Activated T-cell treated with anti-CD3 and anti-CD28 coated beads, Interleukin-2, amount 50 U/mL, for 72 hours (primary cell): Measurements from ENCODE around the gene CA5A. TPM values are rescaled to one million over a fixed set of nuclear protein-coding genes. Genes with fewer than 3 reads are reported as not detected.

ENCODE experiments used
- ATAC-seq, 2 donors: fragments of 150-1000 bp; cut with Tn5 transposase; replicated peaks in 1 of 2; 2 replicates each; pipeline ENCODE4 v1.10.0; 2021; ENCODE audit warnings: moderate library complexity in 2 of 2, mild to moderate bottlenecking in 1 of 2
- DNase-seq, 2 donors: peaks; one replicate each; pipeline ENCODE4 v3.0.0; 2021 to 2022; ENCODE audit warnings: mixed read lengths in 1 of 2
- H3K27ac Mint-ChIP-seq: one replicate; pipeline ENCODE4 v1.8.0; 2022; ENCODE audit warnings: mild to moderate bottlenecking, moderate library complexity, mixed read lengths
- H3K27me3 Mint-ChIP-seq: one replicate; pipeline ENCODE4 v1.8.0; 2022; ENCODE audit warnings: low read depth, mixed read lengths
- H3K36me3 Mint-ChIP-seq, 2 donors: one replicate each; pipeline ENCODE4 v1.8.0; 2022; ENCODE audit warnings: mixed read lengths in 2 of 2, mild to moderate bottlenecking in 1 of 2; ENCODE audit not compliant: insufficient read depth in 2 of 2
- H3K4me1 Mint-ChIP-seq: one replicate; pipeline ENCODE4 v1.8.0; 2022; ENCODE audit warnings: low read depth, mixed read lengths
- H3K4me3 Mint-ChIP-seq, 2 donors: one replicate each; pipeline ENCODE4 v1.8.0; 2022; ENCODE audit warnings: mild to moderate bottlenecking in 2 of 2, mixed read lengths in 2 of 2, moderate library complexity in 2 of 2
- H3K9me3 Mint-ChIP-seq, 2 donors: one replicate each; pipeline ENCODE4 v1.8.0; 2022; ENCODE audit warnings: mixed read lengths in 2 of 2
- total RNA-seq, 2 donors: library from RNA; stranded (reverse); gene quantifications; one replicate each; pipeline ENCODE4 v1.2.3, GENCODE V29; 2022

Gene CA5A
- total RNA-seq, 2 donors from 2014 or later = 0.22 TPM; not detected in 1

DNA sequence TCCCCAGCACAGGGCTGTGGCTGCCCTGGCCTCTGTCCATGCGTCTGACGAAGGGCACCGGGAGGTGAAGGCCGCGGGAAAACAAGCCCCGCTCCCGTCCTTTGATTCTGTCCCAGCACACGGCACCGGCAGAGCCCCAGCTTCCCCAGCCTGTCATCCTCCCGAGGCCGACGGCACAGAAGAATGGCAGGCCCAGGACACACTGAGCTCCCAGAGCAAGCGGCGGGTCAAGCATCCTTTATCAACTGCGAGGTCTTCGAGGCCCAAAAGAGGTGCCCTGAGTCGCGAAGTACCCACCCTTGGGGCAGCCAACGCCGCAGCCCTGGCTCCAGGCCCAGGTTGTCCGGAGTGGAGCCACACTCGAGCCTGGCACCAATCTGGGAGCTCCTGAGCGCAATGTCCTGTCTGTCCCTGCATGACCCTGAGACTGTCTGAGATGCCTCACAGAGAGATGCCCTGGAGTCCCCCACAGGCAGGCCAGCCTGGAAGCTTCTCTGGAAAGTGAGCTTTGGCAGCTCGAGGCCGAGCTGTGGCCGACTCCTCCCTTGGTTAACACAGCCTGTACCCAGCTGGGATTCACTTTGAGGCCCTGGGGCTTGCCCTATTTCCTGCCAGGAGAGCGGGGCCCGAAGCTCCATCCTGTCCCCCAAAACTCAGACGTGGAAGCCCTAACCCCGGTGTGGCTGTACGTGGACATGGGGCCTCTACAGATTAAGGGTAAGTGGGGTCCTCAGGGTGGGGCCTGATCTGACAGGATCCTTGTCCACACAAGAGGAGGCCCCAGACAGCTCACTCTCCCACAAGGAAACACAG is 90.3 kb downstream of the CA5A start:
- Mint-ChIP-seq H3K36me3 (peaks cover 15 to 38% of the 10 kb centered on the region in 2 donors), H3K4me1 (peaks cover 37% of the 10 kb centered on the region), H3K4me3 (no peak overlapping the region), H3K9me3 (no peaks in the 10 kb centered on the region), H3K27me3 (no peaks in the 10 kb centered on the region), H3K27ac (no peak overlapping the region)
- DNase-seq (no peak), ATAC-seq (no peak)

DNA sequence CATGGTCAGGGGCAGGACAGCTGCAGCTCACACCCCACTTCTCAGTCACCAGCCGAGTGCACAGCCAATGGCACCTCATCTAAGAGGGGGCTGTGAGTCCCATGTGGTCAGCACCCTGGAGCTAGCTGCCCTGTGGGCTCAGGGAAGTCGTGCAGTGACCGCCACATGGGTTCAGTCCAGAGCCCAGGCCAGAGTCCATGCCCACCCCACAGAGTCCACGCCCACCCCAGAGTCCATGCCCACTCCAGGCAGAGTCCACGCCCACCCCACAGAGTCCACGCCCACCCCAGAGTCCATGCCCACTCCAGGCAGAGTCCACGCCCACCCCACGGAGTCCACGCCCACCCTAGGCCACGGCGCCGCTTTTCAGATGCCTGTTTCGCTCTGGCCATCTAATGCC is 91.1 kb downstream of the CA5A start:
- no peak for DNase-seq
- ATAC-seq = peak; percentile 12 to 16
- Mint-ChIP-seq H3K4me1 (peaks cover 29% of the 10 kb centered on the region), H3K36me3 (peaks cover 10 to 31% of the 10 kb centered on the region in 2 donors), H3K27ac (no peak overlapping the region), H3K4me3 (no peak overlapping the region), H3K27me3 (no peaks in the 10 kb centered on the region), H3K9me3 (no peaks in the 10 kb centered on the region)

DNA sequence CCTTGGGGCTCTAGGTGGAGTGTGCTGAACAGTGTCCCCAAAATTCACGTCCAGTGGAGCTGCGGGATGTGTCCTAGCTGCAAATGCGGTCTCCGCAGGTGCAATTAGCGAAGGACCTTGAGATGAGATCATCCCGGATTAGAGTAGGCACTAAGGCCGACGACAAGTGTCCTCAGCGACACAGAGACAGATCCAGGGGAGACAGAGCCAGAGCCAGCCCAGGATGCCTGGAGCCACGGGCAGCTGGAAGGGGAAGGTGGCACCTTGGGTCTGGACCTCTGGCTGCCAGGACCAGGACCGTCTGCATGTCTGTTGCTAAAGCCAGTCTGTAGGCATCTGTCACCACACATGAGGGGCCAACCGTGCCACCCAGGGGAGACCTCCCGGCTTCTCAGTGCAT is 91.5 kb downstream of the CA5A start:
- H3K9me3 Mint-ChIP-seq = no peaks in the 10 kb centered on the region
- no peak overlapping the region for H3K27ac Mint-ChIP-seq
- H3K27me3 Mint-ChIP-seq = no peaks in the 10 kb centered on the region
- no peak overlapping the region for H3K4me3 Mint-ChIP-seq
- peaks cover 25% of the 10 kb centered on the region for H3K4me1 Mint-ChIP-seq
- no peak for DNase-seq
- peaks cover 8 to 29% of the 10 kb centered on the region in 2 donors for H3K36me3 Mint-ChIP-seq
- ATAC-seq = no peak

DNA sequence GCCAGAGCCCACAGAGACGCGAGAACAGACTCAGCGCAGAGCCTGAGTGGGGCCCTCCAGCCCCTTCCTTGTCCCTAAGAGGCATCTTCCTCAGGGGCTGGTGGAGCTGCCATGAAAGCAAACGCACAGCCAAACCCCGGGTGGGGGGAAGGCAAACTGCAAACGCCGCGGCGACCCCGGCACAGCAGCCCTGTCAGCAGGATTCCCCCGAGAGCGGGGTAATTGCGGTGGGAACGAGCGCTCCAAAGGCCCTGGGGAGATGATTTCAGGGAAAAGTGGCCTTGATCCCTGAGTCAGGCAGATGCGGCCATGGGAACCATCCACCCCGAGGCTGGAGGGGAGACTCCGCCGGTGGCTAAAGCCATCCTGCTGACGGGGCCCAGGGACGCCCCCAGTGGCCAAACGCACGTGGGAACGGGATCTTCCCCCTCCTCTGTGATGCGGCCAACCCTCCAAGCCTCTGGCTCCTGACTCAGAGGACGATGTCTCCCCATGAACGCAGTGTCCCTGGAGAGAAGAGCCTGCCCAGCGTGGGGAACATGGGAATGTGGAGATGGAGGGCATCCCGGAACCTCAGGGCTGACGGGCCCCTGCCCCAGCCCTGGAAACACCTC is 92.1 kb downstream of the CA5A start:
- no peaks in the 10 kb centered on the region for H3K9me3 Mint-ChIP-seq
- no peaks in the 10 kb centered on the region for H3K27me3 Mint-ChIP-seq
- no peak overlapping the region for H3K4me3 Mint-ChIP-seq
- no peak overlapping the region for H3K27ac Mint-ChIP-seq
- peaks cover 20% of the 10 kb centered on the region for H3K4me1 Mint-ChIP-seq
- peaks cover 11 to 23% of the 10 kb centered on the region in 2 donors for H3K36me3 Mint-ChIP-seq
- ATAC-seq = no peak
- no peak for DNase-seq

DNA sequence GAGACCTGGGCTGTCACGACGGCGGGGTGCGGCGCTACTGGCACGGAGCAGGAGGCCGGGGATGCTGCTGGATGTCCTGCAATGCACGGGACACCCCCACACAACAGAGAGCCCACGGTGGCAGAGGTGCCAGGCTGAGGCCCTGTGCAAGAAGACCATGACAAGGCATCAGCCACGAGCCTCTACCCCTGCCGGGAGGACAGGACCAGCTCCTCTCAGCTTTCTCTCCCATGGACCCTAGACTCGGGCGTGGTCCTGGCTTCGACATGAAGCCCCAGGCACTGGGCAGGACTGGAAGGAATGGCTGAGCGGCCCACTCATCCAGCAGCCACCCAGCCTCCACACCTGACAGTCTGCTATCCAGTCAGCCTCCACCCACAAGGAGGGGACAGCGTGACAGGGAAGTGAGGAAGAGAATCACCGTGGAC is 92.6 kb downstream of the CA5A start:
- H3K27ac Mint-ChIP-seq = no peak overlapping the region
- DNase-seq (no peak), ATAC-seq (no peak)
- peaks cover 7 to 18% of the 10 kb centered on the region in 2 donors for H3K36me3 Mint-ChIP-seq
- H3K4me1 Mint-ChIP-seq = peaks cover 16% of the 10 kb centered on the region
- H3K27me3 Mint-ChIP-seq = no peaks in the 10 kb centered on the region
- H3K9me3 Mint-ChIP-seq = no peaks in the 10 kb centered on the region
- H3K4me3 Mint-ChIP-seq = no peak overlapping the region

DNA sequence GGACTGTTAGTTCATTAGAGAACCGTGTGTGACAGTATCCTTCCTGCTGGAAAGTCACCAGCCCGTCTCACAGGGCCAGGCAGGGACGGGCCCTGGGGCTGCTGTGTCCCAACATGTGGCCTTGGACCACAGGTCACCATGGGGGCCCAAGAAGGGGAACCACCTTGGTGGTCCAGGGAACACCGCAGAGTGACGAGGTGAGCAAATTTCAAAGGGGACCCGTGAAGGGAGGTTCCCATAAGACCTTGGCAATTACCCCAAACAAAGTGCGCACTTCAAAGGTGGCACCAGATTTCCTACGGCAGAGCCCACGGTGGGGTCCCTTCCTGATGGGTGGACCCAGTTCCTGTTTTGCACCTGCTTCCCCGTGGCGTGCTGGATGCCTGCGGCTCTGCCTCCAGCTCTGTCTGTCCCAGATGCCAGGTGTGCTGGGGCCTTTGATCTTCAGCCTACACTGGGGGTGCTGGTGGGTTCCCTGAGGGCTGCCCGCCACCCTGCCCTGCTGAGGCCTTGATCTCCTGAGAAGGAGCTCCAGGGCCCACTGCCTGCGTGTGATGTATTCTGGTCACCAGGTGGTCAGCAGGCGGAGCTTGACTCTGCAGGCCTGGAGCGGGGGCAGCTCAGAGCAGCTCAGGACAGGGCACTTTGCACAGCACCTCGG is 94.0 kb downstream of the CA5A start:
- peaks cover 6 to 16% of the 10 kb centered on the region in 2 donors for H3K36me3 Mint-ChIP-seq
- H3K4me1 Mint-ChIP-seq = peaks cover 7% of the 10 kb centered on the region
- H3K9me3 Mint-ChIP-seq = no peaks in the 10 kb centered on the region
- DNase-seq (no peak), ATAC-seq (no peak)
- H3K4me3 Mint-ChIP-seq = no peak overlapping the region
- no peaks in the 10 kb centered on the region for H3K27me3 Mint-ChIP-seq
- peak overlapping the region; percentile 26 for H3K27ac Mint-ChIP-seq

DNA sequence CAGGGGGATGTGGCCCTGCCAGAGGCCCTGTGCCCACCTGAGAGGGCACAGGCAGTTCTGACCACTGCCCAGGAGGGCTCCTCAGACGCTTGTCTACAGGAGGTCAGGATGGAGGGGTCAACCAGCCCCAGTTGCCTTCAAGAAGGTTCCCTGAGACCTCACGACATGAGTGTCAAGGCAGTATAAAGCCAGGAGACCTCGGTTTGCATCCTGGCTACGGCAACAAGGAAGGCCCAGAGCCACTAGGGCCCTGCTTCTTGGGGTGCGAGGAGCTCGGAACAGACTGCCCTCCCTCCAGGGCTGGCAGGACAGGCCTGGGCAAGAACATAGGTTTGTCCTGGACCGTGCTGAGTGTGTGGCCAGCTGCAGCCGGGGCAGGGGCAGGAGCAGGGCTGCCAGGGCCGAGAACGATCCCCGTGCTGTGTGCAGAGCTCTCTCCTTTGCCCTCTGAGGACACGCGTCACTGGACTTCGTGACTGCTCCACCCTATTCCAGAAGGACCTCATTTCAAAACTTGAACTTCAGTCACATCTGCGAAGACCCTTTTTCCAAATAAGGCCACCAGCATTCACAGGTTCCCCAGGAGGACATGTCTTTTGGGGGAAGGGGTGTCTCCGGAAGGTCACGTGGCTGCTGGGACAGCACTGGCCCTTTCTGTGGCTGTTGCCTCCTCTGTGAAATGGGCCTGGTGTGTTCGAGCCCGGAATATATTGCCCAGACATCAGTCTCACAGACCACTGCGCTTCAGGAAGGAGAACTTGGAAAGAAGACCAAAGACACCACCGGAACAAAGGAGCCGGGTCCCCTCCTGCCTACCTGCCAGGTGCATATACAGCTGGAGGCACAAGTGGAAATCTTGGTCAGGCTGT is 94.8 kb downstream of the CA5A start:
- Mint-ChIP-seq H3K4me3 (no peak overlapping the region), H3K27ac (no peak overlapping the region), H3K27me3 (no peaks in the 10 kb centered on the region), H3K9me3 (no peaks in the 10 kb centered on the region), H3K36me3 (peaks cover 8 to 16% of the 10 kb centered on the region in 2 donors), H3K4me1 (peaks cover 7% of the 10 kb centered on the region)
- ATAC-seq = no peak
- DNase-seq = no peak

DNA sequence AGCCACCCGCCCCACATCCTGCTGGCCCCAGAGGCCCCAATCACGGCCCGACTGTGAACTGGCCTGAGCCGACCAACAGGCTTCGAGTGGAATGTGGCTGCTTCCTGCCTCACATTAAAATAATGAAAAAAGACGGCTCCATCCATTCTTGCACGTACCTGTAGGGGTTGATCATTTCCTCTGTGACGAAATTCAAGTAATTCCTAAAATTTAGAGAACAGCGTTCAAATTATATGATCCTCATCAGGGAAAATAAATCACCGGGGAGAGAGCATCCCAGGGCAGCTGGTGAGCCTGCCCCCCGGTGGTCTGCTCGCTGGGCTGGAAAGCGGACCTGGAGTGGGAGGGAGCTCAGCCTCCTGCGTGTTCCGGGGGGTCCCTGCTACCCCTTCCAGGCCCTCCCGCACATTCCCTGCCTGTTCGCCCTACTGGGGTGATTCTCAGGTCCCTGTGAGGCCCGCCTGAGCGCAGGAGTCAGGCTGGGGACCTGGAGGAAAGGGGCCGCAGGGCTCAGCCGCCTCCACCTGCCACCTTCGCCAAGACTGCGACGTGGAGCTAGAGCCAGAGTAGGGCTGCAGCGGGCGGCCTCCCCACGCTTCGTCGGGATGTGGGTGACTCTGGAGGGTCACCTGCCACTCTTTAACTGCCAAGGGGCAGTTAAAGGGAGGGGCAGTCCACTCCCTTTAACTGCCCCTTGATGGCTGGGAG is 95.9 kb downstream of the CA5A start:
- DNase-seq (no peak), ATAC-seq (no peak)
- Mint-ChIP-seq H3K36me3 (peaks cover 12 to 23% of the 10 kb centered on the region in 2 donors), H3K27me3 (no peaks in the 10 kb centered on the region), H3K27ac (no peak overlapping the region), H3K9me3 (no peaks in the 10 kb centered on the region), H3K4me1 (peaks cover 7% of the 10 kb centered on the region), H3K4me3 (no peak overlapping the region)

DNA sequence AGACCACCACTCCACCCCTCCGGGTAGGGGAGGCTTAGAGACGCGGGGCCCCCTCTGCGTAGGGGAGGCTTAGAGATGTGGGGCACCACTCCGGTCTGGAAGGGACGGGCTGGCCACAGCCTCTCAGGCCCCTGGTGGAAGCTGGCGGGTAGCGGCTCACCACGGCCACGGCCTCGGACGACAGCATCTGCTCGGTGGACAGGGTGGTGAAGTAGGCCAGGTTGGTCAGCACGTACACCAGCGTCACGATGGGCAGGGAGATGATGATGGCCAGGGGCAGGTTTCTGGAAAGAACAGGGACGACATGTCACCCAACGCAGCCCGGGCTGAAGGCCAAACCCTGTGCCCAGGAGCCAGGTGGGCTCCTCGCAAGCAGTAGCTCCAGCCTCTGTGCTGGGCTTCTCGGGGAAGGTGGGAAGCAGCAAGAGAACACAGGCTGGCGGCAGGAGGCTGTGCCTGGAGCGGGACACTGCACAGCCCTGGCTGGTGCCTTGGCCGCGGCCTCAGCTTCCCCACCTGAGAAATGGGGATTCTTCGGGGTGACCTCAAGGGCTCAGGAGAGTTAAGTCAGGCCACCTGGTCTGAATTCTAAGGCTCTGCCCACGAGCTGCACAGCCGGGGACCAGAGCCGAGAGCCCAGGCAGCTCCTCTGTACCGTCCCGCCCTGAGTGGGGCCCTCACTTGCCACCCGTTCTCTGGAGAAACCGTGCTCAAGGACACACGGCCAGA is 96.6 kb downstream of the CA5A start:
- no peak overlapping the region for H3K4me3 Mint-ChIP-seq
- no peak for ATAC-seq
- no peak overlapping the region for H3K27ac Mint-ChIP-seq

DNA sequence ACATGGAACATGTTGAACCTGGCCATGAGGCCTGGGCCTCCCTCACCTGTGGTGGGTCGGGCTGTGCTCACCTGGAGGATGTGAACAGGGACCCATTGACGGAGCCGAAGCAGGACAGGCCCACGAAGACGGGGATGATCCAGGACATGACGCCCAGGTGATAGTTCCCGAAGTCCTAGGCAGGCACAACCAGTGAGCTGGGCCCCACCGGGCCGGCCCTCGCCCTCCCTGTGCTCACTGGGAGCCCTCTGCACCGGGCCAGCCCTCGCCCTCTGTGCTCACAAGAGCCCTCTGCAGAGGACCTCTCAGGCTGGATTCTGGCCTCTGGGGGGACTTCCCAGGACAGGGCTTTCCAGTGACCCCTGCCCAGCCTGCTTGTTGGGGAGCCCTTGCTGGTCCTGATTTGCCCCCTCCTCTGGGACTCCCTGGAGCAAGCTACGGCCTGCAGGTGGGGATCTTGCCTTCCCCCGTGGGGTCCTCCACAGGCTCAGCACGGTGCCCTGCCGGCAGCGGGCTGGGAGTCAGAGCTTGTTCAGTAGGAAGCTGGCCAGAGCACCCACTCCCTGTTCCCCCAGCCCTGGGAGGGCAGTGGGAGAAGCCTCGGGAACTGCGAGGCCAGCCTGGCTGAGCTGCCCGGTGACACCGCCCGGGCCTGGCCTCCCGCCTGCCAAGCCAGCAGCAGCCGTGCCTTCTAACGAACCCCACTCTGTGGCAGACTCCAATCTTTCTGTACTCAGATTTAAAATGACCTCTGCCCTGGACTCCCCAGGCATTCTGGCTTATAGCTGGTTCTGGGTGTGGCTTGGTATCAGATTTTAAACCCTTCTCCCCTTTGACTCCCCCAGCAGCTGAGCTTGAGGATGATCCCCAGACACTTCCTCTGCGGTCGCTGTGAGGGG is 97.4 kb downstream of the CA5A start:
- Mint-ChIP-seq H3K36me3 (peaks cover 10 to 29% of the 10 kb centered on the region in 2 donors), H3K27me3 (no peaks in the 10 kb centered on the region), H3K4me3 (no peak overlapping the region), H3K4me1 (no peaks in the 10 kb centered on the region), H3K9me3 (no peaks in the 10 kb centered on the region), H3K27ac (no peak overlapping the region)
- ATAC-seq (no peak), DNase-seq (no peak)

More for the DNA sequence above, 96.6 kb downstream of the CA5A start:
- peaks cover 11 to 24% of the 10 kb centered on the region in 2 donors for H3K36me3 Mint-ChIP-seq
- no peak for DNase-seq
- H3K27me3 Mint-ChIP-seq = no peaks in the 10 kb centered on the region
- no peaks in the 10 kb centered on the region for H3K9me3 Mint-ChIP-seq
- peaks cover 5% of the 10 kb centered on the region for H3K4me1 Mint-ChIP-seq
